ENCODE data around the gene MMEL1.

DNA sequence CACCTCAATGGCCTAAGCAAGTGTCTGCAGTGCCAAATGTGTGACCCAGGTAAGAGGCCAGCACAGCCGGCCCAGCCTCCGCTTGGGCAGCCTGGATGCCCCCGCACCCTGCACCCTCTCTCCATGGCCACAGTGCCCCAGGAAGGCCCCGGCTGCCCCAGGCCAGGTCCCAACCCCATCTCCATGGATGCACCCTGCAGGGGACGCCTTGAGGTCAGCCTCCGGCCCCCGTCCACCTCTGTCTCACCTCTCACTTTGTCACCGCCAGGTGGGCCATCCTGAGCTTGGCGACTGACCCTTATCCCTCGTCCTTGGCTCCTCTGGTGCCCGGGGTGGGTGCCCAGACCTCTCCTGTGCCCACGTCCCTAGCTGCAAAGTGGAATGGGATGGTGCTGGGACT is 74.4 kb downstream of the MMEL1 start:
- TF ChIP-seq, protein P1, sequence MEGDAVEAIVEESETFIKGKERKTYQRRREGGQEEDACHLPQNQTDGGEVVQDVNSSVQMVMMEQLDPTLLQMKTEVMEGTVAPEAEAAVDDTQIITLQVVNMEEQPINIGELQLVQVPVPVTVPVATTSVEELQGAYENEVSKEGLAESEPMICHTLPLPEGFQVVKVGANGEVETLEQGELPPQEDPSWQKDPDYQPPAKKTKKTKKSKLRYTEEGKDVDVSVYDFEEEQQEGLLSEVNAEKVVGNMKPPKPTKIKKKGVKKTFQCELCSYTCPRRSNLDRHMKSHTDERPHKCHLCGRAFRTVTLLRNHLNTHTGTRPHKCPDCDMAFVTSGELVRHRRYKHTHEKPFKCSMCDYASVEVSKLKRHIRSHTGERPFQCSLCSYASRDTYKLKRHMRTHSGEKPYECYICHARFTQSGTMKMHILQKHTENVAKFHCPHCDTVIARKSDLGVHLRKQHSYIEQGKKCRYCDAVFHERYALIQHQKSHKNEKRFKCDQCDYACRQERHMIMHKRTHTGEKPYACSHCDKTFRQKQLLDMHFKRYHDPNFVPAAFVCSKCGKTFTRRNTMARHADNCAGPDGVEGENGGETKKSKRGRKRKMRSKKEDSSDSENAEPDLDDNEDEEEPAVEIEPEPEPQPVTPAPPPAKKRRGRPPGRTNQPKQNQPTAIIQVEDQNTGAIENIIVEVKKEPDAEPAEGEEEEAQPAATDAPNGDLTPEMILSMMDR (IDR thresholded peaks at IDR 0.05), result no peak
- TF ChIP-seq, protein P2, sequence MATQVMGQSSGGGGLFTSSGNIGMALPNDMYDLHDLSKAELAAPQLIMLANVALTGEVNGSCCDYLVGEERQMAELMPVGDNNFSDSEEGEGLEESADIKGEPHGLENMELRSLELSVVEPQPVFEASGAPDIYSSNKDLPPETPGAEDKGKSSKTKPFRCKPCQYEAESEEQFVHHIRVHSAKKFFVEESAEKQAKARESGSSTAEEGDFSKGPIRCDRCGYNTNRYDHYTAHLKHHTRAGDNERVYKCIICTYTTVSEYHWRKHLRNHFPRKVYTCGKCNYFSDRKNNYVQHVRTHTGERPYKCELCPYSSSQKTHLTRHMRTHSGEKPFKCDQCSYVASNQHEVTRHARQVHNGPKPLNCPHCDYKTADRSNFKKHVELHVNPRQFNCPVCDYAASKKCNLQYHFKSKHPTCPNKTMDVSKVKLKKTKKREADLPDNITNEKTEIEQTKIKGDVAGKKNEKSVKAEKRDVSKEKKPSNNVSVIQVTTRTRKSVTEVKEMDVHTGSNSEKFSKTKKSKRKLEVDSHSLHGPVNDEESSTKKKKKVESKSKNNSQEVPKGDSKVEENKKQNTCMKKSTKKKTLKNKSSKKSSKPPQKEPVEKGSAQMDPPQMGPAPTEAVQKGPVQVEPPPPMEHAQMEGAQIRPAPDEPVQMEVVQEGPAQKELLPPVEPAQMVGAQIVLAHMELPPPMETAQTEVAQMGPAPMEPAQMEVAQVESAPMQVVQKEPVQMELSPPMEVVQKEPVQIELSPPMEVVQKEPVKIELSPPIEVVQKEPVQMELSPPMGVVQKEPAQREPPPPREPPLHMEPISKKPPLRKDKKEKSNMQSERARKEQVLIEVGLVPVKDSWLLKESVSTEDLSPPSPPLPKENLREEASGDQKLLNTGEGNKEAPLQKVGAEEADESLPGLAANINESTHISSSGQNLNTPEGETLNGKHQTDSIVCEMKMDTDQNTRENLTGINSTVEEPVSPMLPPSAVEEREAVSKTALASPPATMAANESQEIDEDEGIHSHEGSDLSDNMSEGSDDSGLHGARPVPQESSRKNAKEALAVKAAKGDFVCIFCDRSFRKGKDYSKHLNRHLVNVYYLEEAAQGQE (IDR thresholded peaks at IDR 0.05; ENCODE audit: insufficient read depth in 1 of 2, low read depth in 2 of 2, low read length in 1 of 2), result no peak

All from Panc1 (cell line).